Measurements from ENCODE around the gene HOGA1. TPM values are rescaled to one million over a fixed set of nuclear protein-coding genes. Genes with fewer than 3 reads are reported as not detected.

Gene HOGA1
- total RNA-seq, 3 donors from 2014 or later, result 1.9 to 11.0 (median 2.3) TPM

GRCh38 chr10:97583476-97583875, 713 bp upstream of the HOGA1 start:
- Histone ChIP-seq H3K9me3 (no peaks in the 10 kb centered on the region), H3K36me3 (no peaks in the 10 kb centered on the region), H3K27ac (no peak overlapping the region), H3K27me3 (no peaks in the 10 kb centered on the region), H3K4me3 (no peak overlapping the region), H3K4me1 (no peaks in the 10 kb centered on the region)
- intact Hi-C loops (cut with DNase I; ENCODE audit: low total_unique reads), result no loop called here
- no peak for TF ChIP-seq CTCF (IDR thresholded peaks at IDR 0.05)
- no peak for TF ChIP-seq POLR2A (IDR thresholded peaks at IDR 0.05)
- TF ChIP-seq POLR2AphosphoS5 (IDR thresholded peaks at IDR 0.05), result no peak
- DNase-seq (ENCODE audit: low spot score in 2 of 2), result no peak

GRCh38 chr10:97584798-97585438, 729 bp downstream of the HOGA1 start:
- no peaks in the 10 kb centered on the region for H3K9me3 ChIP-seq
- intact Hi-C loops (cut with DNase I; ENCODE audit: low total_unique reads), result no loop called here
- H3K4me3 ChIP-seq, result no peak overlapping the region
- no peaks in the 10 kb centered on the region for H3K27me3 ChIP-seq
- no peaks in the 10 kb centered on the region for H3K36me3 ChIP-seq
- TF ChIP-seq CTCF (IDR thresholded peaks at IDR 0.05) (no peak), POLR2A (IDR thresholded peaks at IDR 0.05) (no peak), POLR2AphosphoS5 (IDR thresholded peaks at IDR 0.05) (no peak)
- no peaks in the 10 kb centered on the region for H3K4me1 ChIP-seq
- DNase-seq (ENCODE audit: low spot score in 2 of 2), result no peak
- no peak overlapping the region for H3K27ac ChIP-seq

- no peak overlapping the region for H3K27ac ChIP-seq
- DNase-seq (ENCODE audit: low spot score in 2 of 2), result no peak
- no peaks in the 10 kb centered on the region for H3K9me3 ChIP-seq
- H3K4me3 ChIP-seq, result no peak overlapping the region
- H3K4me1 ChIP-seq, result no peaks in the 10 kb centered on the region
- no peaks in the 10 kb centered on the region for H3K27me3 ChIP-seq
- TF ChIP-seq POLR2A (IDR thresholded peaks at IDR 0.05) (no peak), CTCF (IDR thresholded peaks at IDR 0.05) (no peak), POLR2AphosphoS5 (IDR thresholded peaks at IDR 0.05) (no peak)
- intact Hi-C loops (cut with DNase I; ENCODE audit: low total_unique reads), result no loop called here
- H3K36me3 ChIP-seq, result no peaks in the 10 kb centered on the region
Measured at GRCh38 chr10:97585439-97585811, 1.2 kb downstream of the HOGA1 start.

- intact Hi-C loops (cut with DNase I; ENCODE audit: low total_unique reads), result no loop called here
- no peak overlapping the region for H3K27ac ChIP-seq
- no peaks in the 10 kb centered on the region for H3K36me3 ChIP-seq
- no peak for TF ChIP-seq POLR2A (IDR thresholded peaks at IDR 0.05)
- no peak for TF ChIP-seq POLR2AphosphoS5 (IDR thresholded peaks at IDR 0.05)
- no peak for TF ChIP-seq CTCF (IDR thresholded peaks at IDR 0.05)
- no peak for DNase-seq (ENCODE audit: low spot score in 2 of 2)
- H3K4me1 ChIP-seq, result no peaks in the 10 kb centered on the region
- no peaks in the 10 kb centered on the region for H3K27me3 ChIP-seq
- no peaks in the 10 kb centered on the region for H3K9me3 ChIP-seq
- no peak overlapping the region for H3K4me3 ChIP-seq
Measured at GRCh38 chr10:97587183-97587582, 3.0 kb downstream of the HOGA1 start.

- no peaks in the 10 kb centered on the region for H3K36me3 ChIP-seq
- H3K4me3 ChIP-seq, result no peak within 1 kb of the TSS
- TF ChIP-seq POLR2A (IDR thresholded peaks at IDR 0.05) (no peak), CTCF (IDR thresholded peaks at IDR 0.05) (no peak)
- H3K4me1 ChIP-seq, result no peaks in the 10 kb centered on the region
- H3K27ac ChIP-seq, result no peak within 1 kb of the TSS
- H3K9me3 ChIP-seq, result no peaks in the 10 kb centered on the region
- intact Hi-C loops (cut with DNase I; ENCODE audit: low total_unique reads), result no loop called here
- no peaks in the 10 kb centered on the region for H3K27me3 ChIP-seq
- DNase-seq (ENCODE audit: low spot score in 2 of 2), result no peak
Measured at GRCh38 chr10:97589479-97589878, 5.3 kb downstream of the HOGA1 start, which contains the start of gene C10orf62. TSS of gene C10orf62 (plus strand) at chr10:97589721. CDS start at chr10:97589898, 177 bp downstream.

Data from breast epithelium (tissue), 4 donors.